ENCODE data around the gene LRRC75B.

DNA sequence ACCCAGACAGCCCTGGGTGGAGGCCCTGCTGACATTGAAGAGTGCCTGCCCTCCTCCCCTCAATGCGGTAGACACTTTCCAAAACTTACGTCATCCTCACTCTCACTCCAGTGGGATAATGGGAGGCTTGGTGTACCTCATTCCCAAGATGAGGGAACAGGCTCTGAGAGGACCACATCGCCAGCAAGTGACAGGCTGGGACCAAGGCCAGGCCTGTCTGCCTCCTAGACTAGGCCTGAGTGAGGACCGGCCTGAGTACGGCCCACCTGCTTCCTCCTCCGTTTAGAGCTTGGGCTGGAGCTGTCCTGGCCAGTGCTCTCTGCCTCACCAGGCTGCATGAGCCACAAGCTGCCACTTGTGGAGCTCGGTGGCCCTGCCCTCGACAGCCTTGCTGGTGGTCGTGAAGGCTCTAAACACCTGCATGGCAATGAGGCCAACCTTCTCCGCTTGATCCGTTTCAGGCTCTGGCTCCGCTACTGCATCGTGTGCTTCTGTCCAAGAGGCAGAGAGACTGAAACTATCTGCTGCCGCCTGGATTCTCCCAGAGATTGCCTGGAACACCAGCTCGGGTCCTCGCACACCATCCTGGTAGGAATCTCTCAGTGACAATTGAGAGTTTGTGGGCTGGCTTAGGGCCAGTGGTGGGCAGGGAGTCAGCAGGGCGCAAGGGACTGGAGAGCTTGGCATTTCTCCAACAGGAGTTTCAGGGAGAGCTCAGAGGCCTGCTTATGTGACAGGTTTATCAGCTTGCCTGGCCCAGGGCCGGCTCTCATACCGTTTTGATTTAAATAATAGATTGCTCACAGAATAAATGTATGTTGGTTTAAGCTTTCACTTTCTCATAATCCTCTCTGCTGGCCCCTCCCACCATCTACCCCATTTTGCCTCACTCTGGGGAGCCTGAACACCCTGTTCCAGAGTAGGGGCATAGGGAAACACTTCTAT, 9.4 kb downstream of the LRRC75B start:
- no peak for TF ChIP-seq ZNF8 (CRISPR knock-in tag; IDR thresholded peaks at IDR 0.05)
- TF ChIP-seq, protein P1, sequence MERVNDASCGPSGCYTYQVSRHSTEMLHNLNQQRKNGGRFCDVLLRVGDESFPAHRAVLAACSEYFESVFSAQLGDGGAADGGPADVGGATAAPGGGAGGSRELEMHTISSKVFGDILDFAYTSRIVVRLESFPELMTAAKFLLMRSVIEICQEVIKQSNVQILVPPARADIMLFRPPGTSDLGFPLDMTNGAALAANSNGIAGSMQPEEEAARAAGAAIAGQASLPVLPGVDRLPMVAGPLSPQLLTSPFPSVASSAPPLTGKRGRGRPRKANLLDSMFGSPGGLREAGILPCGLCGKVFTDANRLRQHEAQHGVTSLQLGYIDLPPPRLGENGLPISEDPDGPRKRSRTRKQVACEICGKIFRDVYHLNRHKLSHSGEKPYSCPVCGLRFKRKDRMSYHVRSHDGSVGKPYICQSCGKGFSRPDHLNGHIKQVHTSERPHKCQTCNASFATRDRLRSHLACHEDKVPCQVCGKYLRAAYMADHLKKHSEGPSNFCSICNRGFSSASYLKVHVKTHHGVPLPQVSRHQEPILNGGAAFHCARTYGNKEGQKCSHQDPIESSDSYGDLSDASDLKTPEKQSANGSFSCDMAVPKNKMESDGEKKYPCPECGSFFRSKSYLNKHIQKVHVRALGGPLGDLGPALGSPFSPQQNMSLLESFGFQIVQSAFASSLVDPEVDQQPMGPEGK (CRISPR knock-in tag; IDR thresholded peaks at IDR 0.05; ENCODE audit: borderline replicate concordance) = no peak
- TF ChIP-seq, protein P2, sequence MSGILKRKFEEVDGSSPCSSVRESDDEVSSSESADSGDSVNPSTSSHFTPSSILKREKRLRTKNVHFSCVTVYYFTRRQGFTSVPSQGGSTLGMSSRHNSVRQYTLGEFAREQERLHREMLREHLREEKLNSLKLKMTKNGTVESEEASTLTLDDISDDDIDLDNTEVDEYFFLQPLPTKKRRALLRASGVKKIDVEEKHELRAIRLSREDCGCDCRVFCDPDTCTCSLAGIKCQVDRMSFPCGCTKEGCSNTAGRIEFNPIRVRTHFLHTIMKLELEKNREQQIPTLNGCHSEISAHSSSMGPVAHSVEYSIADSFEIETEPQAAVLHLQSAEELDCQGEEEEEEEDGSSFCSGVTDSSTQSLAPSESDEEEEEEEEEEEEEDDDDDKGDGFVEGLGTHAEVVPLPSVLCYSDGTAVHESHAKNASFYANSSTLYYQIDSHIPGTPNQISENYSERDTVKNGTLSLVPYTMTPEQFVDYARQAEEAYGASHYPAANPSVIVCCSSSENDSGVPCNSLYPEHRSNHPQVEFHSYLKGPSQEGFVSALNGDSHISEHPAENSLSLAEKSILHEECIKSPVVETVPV (CRISPR knock-in tag; IDR thresholded peaks at IDR 0.05) = no peak
- TF ChIP-seq GLIS3 (CRISPR knock-in tag; IDR thresholded peaks at IDR 0.05) = no peak
- TF ChIP-seq, protein P3, sequence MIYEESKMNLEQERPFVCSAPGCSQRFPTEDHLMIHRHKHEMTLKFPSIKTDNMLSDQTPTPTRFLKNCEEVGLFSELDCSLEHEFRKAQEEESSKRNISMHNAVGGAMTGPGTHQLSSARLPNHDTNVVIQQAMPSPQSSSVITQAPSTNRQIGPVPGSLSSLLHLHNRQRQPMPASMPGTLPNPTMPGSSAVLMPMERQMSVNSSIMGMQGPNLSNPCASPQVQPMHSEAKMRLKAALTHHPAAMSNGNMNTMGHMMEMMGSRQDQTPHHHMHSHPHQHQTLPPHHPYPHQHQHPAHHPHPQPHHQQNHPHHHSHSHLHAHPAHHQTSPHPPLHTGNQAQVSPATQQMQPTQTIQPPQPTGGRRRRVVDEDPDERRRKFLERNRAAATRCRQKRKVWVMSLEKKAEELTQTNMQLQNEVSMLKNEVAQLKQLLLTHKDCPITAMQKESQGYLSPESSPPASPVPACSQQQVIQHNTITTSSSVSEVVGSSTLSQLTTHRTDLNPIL (CRISPR knock-in tag; IDR thresholded peaks at IDR 0.05; ENCODE audit: low read depth) = no peak
- no peak for TF ChIP-seq TCF4 (CRISPR knock-in tag; IDR thresholded peaks at IDR 0.05; ENCODE audit: borderline replicate concordance)
- no peak for TF ChIP-seq BACH2 (CRISPR knock-in tag; IDR thresholded peaks at IDR 0.05; ENCODE audit: borderline replicate concordance)
- TF ChIP-seq ZNF565 (CRISPR knock-in tag; conservative IDR thresholded peaks at IDR 0.05; ENCODE audit: low read depth) = no peak
- TF ChIP-seq ISL1 (CRISPR knock-in tag; IDR thresholded peaks at IDR 0.05) = no peak
- TF ChIP-seq RARB (CRISPR knock-in tag; IDR thresholded peaks at IDR 0.05) = no peak
- TF ChIP-seq, protein P4, sequence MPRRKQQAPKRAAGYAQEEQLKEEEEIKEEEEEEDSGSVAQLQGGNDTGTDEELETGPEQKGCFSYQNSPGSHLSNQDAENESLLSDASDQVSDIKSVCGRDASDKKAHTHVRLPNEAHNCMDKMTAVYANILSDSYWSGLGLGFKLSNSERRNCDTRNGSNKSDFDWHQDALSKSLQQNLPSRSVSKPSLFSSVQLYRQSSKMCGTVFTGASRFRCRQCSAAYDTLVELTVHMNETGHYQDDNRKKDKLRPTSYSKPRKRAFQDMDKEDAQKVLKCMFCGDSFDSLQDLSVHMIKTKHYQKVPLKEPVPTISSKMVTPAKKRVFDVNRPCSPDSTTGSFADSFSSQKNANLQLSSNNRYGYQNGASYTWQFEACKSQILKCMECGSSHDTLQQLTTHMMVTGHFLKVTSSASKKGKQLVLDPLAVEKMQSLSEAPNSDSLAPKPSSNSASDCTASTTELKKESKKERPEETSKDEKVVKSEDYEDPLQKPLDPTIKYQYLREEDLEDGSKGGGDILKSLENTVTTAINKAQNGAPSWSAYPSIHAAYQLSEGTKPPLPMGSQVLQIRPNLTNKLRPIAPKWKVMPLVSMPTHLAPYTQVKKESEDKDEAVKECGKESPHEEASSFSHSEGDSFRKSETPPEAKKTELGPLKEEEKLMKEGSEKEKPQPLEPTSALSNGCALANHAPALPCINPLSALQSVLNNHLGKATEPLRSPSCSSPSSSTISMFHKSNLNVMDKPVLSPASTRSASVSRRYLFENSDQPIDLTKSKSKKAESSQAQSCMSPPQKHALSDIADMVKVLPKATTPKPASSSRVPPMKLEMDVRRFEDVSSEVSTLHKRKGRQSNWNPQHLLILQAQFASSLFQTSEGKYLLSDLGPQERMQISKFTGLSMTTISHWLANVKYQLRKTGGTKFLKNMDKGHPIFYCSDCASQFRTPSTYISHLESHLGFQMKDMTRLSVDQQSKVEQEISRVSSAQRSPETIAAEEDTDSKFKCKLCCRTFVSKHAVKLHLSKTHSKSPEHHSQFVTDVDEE (CRISPR knock-in tag; IDR thresholded peaks at IDR 0.05) = no peak
- no peak for TF ChIP-seq CSDC2 (CRISPR knock-in tag; IDR thresholded peaks at IDR 0.05)
- no peak for TF ChIP-seq OSR1 (CRISPR knock-in tag; IDR thresholded peaks at IDR 0.05)

Data from SK-N-SH treated with all-trans-retinoic acid at 6 μM for 48 hours (cell line).